GM12878 (cell line): ENCODE data around the gene SOS1. TPM values are rescaled to one million over a fixed set of nuclear protein-coding genes. Genes with fewer than 3 reads are reported as not detected.

Source experiments
- ATAC-seq: fragments of 200-7000 bp; cut with Tn5 transposase; 3 replicates; pipeline ENCODE4 v1.9.1; 2020; ENCODE audit warnings: mild to moderate bottlenecking, moderate library complexity
- BruUV-seq: library from RNA; stranded (reverse); fragments of 400-500 nt; replicated peaks from 2 replicates; lab custom pipeline; 2021; lab: Mats Ljungman, UMichigan
- CTCF ChIA-PET: fragments of 300-600 bp; sonication (Branson Sonifier 250); formaldehyde crosslinking; extraction: SDS; loops from one replicate; lab custom pipeline; 2021; ENCODE audit warnings: inconsistent platforms; lab: Yijun Ruan, JAX
- POLR2A ChIA-PET: fragments of 350-600 bp; formaldehyde crosslinking; extraction: SDS; loops from one replicate; lab custom pipeline; 2021; ENCODE audit warnings: inconsistent platforms; lab: Charles Lee
- RAD21 ChIA-PET: fragments of 300-600 bp; sonication (Branson Sonifier 250); formaldehyde crosslinking; loops from one replicate; lab custom pipeline; 2023; ENCODE audit warnings: antibody characterized with exemption; ENCODE audit not compliant: unreplicated experiment; lab: Charles Lee
- SMC1A ChIA-PET: fragments of 300-600 bp; sonication (Branson Sonifier 250); formaldehyde crosslinking; loops from one replicate; lab custom pipeline; 2023; ENCODE audit not compliant: unreplicated experiment, uncharacterized antibody; lab: Charles Lee
- DNase-seq: peaks from one replicate; pipeline ENCODE4 v3.0.0-alpha.2; 2011; ENCODE audit warnings: low read depth, low spot score
- FAIRE-seq: peaks from 3 replicates; lab custom pipeline; 2011; peaks lifted over from hg19 to GRCh38; lab: Jason Lieb, UNC
- H2AFZ ChIP-seq: 2 replicates; pipeline ENCODE4 v1.6.0; 2011; ENCODE audit warnings: low read depth, low read length, control low read depth; ENCODE audit not compliant: control insufficient read depth
- H3K27ac ChIP-seq: 2 replicates; pipeline ENCODE4 v1.5.1; 2011; ENCODE audit warnings: control low read depth; ENCODE audit not compliant: control insufficient read depth, insufficient read depth
- H3K27me3 ChIP-seq, 2 experiments: replicated peaks in 1 of 2; 2 replicates each; pipeline versions ENCODE4 v1.6.0 to v1.6.1; 2011; ENCODE audit warnings: low read length in 1 of 2; ENCODE audit not compliant: control insufficient read depth in 2 of 2, insufficient read depth in 2 of 2
- H3K36me3 ChIP-seq, 2 experiments: 2 replicates each; pipeline ENCODE4 v1.5.1; 2011; ENCODE audit warnings: low read length in 1 of 2; ENCODE audit not compliant: control insufficient read depth in 2 of 2, insufficient read depth in 2 of 2
- H3K4me1 ChIP-seq: 2 replicates; pipeline ENCODE4 v1.6.1; 2011; ENCODE audit warnings: mild to moderate bottlenecking, low read length, moderate library complexity, mixed read lengths; ENCODE audit not compliant: control insufficient read depth, insufficient read depth
- H3K4me2 ChIP-seq: 2 replicates; pipeline ENCODE4 v1.6.0; 2011; ENCODE audit warnings: control low read depth; ENCODE audit not compliant: control insufficient read depth, insufficient read depth
- H3K4me3 ChIP-seq: fragments of 200-600 bp; sonication (generic); 2 replicates; pipeline ENCODE4 v1.5.1; 2016
- H3K79me2 ChIP-seq: 2 replicates; pipeline ENCODE4 v1.6.0; 2011; ENCODE audit warnings: low read length; ENCODE audit not compliant: control insufficient read depth, insufficient read depth
- H3K9ac ChIP-seq: 2 replicates; pipeline ENCODE4 v1.8.0; 2011; ENCODE audit warnings: low read length, control low read depth, mixed read lengths; ENCODE audit not compliant: control insufficient read depth, insufficient read depth
- H3K9me3 ChIP-seq: replicated peaks from 3 replicates; pipeline ENCODE4 v1.5.1; 2011; ENCODE audit warnings: mild to moderate bottlenecking, low read length; ENCODE audit not compliant: control insufficient read depth, insufficient read depth
- H4K20me1 ChIP-seq: 2 replicates; pipeline ENCODE4 v1.6.0; 2011; ENCODE audit not compliant: control insufficient read depth, insufficient read depth
- BCLAF1 ChIP-seq: fragments of 450-650 bp; IDR thresholded peaks from 2 replicates; pipeline ENCODE4 v1.6.1; 2017; ENCODE audit warnings: antibody characterized with exemption, mild to moderate bottlenecking, moderate library complexity
- KLF5 ChIP-seq: fragments of 450-650 bp; IDR thresholded peaks from 2 replicates; pipeline ENCODE4 v1.6.1; 2014; ENCODE audit warnings: mild to moderate bottlenecking; ENCODE audit not compliant: partially characterized antibody
- NR2F1 ChIP-seq: fragments of 450-650 bp; conservative IDR thresholded peaks from 2 replicates; pipeline ENCODE4 v1.6.1; 2017; ENCODE audit warnings: mild to moderate bottlenecking
- PBX3 ChIP-seq: IDR thresholded peaks from 2 replicates; pipeline ENCODE4 v1.6.1; 2011; ENCODE audit warnings: mild to moderate bottlenecking, low read depth, low read length, moderate library complexity; ENCODE audit not compliant: insufficient replicate concordance
- PML ChIP-seq: IDR thresholded peaks from 2 replicates; pipeline ENCODE4 v1.6.1; 2012; ENCODE audit warnings: low read length, inconsistent platforms
- ZNF592 ChIP-seq: fragments of 450-650 bp; IDR thresholded peaks from 2 replicates; pipeline ENCODE4 v1.6.1; 2017; ENCODE audit warnings: mild to moderate bottlenecking, moderate library complexity
- ZZZ3 ChIP-seq: IDR thresholded peaks from 2 replicates; pipeline ENCODE4 v1.6.1; 2011; ENCODE audit warnings: low read depth; ENCODE audit not compliant: control insufficient read depth, insufficient read length
- WGBS: methylation state at CpG from one replicate; pipeline ENCODE4 v1.1.6; 2016; ENCODE audit warnings: low lambda C conversion rate; ENCODE audit not compliant: insufficient replicate concordance, insufficient coverage; ENCODE audit errors: missing lambda C conversion rate; 5-methylcytosine and 5-hydroxymethylcytosine counted together
- in situ Hi-C: fragments of 300-500 bp; cut with MboI; formaldehyde crosslinking; loops from 9 replicates; pipeline ENCODE4 v1.14.3; 2018; ENCODE audit warnings: mixed read lengths
- intact Hi-C: fragments of 100-400 bp; cut with micrococcal nuclease; formaldehyde crosslinking; loops from one replicate; pipeline ENCODE4 v1.14.2; 2022; ENCODE audit not compliant: unreplicated experiment
- polyA plus RNA-seq, 11 experiments: library from polyadenylated mRNA; depleted of rRNA in 4 of 11; unstranded in 6 of 11; stranded (reverse) in 5 of 11; fragments of >200 nt; fragmentation: Nextera tagmentation in 4 of 11; fragmentation: Illumina TruSeq in 1 of 11; extraction: Ambion mirVana in 4 of 11; extraction: Trizol in 1 of 11; gene quantifications; 1 replicate in 1 of 11; 2 replicates in 10 of 11; pipeline versions ENCODE4 v1.2.1 to v1.2.3, GENCODE V29; 2011 to 2016; ENCODE audit warnings: inconsistent platforms in 2 of 11, missing spikeins in 2 of 11, low read depth in 1 of 11
- total RNA-seq, 4 experiments: library from RNA; depleted of rRNA in 3 of 4; stranded (reverse); fragments of >200 nt in 3 of 4; fragmentation: Illumina TruSeq in 1 of 4; extraction: Trizol in 1 of 4; gene quantifications; 2 replicates each; pipeline versions ENCODE4 v1.2.1 to v1.2.3, GENCODE V29; 2013 to 2021

SOS1 gene
- total and polyA plus RNA-seq, 10 of the 15 experiments (the other 5 are each of a cell fraction or from before 2014, with no cell fraction given): 2.1 to 24.1 (median 8.5) TPM

GRCh38 chr2:39091543-39091942 is 29.3 kb downstream of the SOS1 start (continued):
- no peak for TF ChIP-seq BCLAF1
- no peak for TF ChIP-seq PML
- no peak for TF ChIP-seq NR2F1

GRCh38 chr2:39091063-39091462 is 29.8 kb downstream of the SOS1 start:
- FAIRE-seq: no peak
- Histone ChIP-seq H3K36me3 (peaks cover 0 to 5% of the 10 kb centered on the region in 2 experiments; a peak in 2 of 4 replicates), H4K20me1 (no peaks in the 10 kb centered on the region), H3K4me3 (no peak overlapping the region), H3K79me2 (peaks cover 25% of the 10 kb centered on the region)
- ChIA-PET RAD21 (no interaction called here), SMC1A (no interaction called here)
- TF ChIP-seq ZZZ3: no peak
- no peak for TF ChIP-seq ZNF592
- TF ChIP-seq KLF5: no peak
- no peak for TF ChIP-seq PBX3
- TF ChIP-seq, all 136 proteins: peak for 0
- no peak overlapping the region for H2AFZ ChIP-seq
- H3K27ac ChIP-seq: no peak overlapping the region
- H3K4me2 ChIP-seq: no peak overlapping the region
- BruUV-seq: no TSS peak
- H3K4me1 ChIP-seq: peaks cover 23% of the 10 kb centered on the region; the same call in 1 of the 2 replicates
- intact Hi-C loops (no loop called here), in situ Hi-C loops (no loop called here)
- CTCF ChIA-PET: no interaction called here
- WGBS: 93% methylated on average over 3 of the region's 3 CpGs
- ATAC-seq: no peak
- POLR2A ChIA-PET: no interaction called here
- no peak overlapping the region for H3K9ac ChIP-seq
- H3K27me3 ChIP-seq: no peaks in the 10 kb centered on the region
- no peaks in the 10 kb centered on the region; the same call in 2 of the 3 replicates for H3K9me3 ChIP-seq
- DNase-seq: no peak
